Hematopoietic multipotent progenitor cell treated with erythropoietin and hydrocortisone succinate and interleukin-3 and kit ligand, for 15 days (in vitro differentiated cells): ENCODE results near the gene RRP36.

Source experiments
- DNase-seq: peaks from one replicate; pipeline ENCODE4 v3.0.0-alpha.2; 2015; ENCODE audit warnings: low spot score

Gene RRP36

GRCh38 chr6:43007126-43007525, 14.3 kb upstream of the RRP36 start:
- DNase-seq, result no peak

GRCh38 chr6:43009124-43009523, 12.3 kb upstream of the RRP36 start:
- peak; percentile 43 for DNase-seq

GRCh38 chr6:43011207-43011606, 10.2 kb upstream of the RRP36 start:
- no peak for DNase-seq

- no peak for DNase-seq
These were observed 9.1 kb upstream of the RRP36 start for GRCh38 chr6:43012364-43012763.

GRCh38 chr6:43013097-43013842, 8.2 kb upstream of the RRP36 start:
- DNase-seq, result peak; percentile 66

GRCh38 chr6:43013843-43014433, 7.5 kb upstream of the RRP36 start, which contains the start of the genes KLHDC3 and MEA1:
Gene KLHDC3, plus strand, starts transcription at chr6:43014249. Its CDS starts 2,944 bp downstream, at chr6:43017193.
Gene MEA1, minus strand, starts transcription at chr6:43013946. Its CDS starts 133 bp downstream, at chr6:43013813.
- DNase-seq, result peak; percentile 99

- DNase-seq, result no peak
These were observed 7.0 kb upstream of the RRP36 start for GRCh38 chr6:43014434-43014909.

GRCh38 chr6:43016176-43016942, 5.1 kb upstream of the RRP36 start:
- DNase-seq, result peak; percentile 10

- DNase-seq, result no peak
These were observed 4.5 kb upstream of the RRP36 start for GRCh38 chr6:43016943-43017334.

- DNase-seq, result no peak
These were observed 2.3 kb upstream of the RRP36 start for GRCh38 chr6:43019152-43019551.

- no peak for DNase-seq
These were observed 1.2 kb upstream of the RRP36 start for GRCh38 chr6:43020052-43020705.

- no peak for DNase-seq
These were observed 576 bp upstream of the RRP36 start for GRCh38 chr6:43020847-43021246.

GRCh38 chr6:43024436-43024835, 3.0 kb downstream of the RRP36 start:
- no peak for DNase-seq

- no peak for DNase-seq
These were observed 4.9 kb downstream of the RRP36 start for GRCh38 chr6:43026365-43026764.

- DNase-seq, result no peak
These were observed 7.7 kb downstream of the RRP36 start for GRCh38 chr6:43029120-43029519.

- DNase-seq, result no peak
These were observed 10.9 kb downstream of the RRP36 start for GRCh38 chr6:43032326-43032725.

- no peak for DNase-seq
These were observed 12.2 kb downstream of the RRP36 start for GRCh38 chr6:43033496-43034189.

GRCh38 chr6:43034190-43034525, 12.7 kb downstream of the RRP36 start:
- DNase-seq, result no peak

- no peak for DNase-seq
These were observed 14.2 kb downstream of the RRP36 start for GRCh38 chr6:43035495-43036194.

- DNase-seq, result no peak
These were observed 15.3 kb downstream of the RRP36 start for GRCh38 chr6:43036712-43037111.

- no peak for DNase-seq
These were observed 15.8 kb downstream of the RRP36 start for GRCh38 chr6:43037197-43037596.
